T-helper 22 cell (primary cell): Measurements from ENCODE around the gene CPN2.

Source experiments
- DNase-seq: peaks from one replicate; pipeline ENCODE4 v3.0.0-alpha.2; 2020; ENCODE audit warnings: low read depth

CPN2 gene

DNA sequence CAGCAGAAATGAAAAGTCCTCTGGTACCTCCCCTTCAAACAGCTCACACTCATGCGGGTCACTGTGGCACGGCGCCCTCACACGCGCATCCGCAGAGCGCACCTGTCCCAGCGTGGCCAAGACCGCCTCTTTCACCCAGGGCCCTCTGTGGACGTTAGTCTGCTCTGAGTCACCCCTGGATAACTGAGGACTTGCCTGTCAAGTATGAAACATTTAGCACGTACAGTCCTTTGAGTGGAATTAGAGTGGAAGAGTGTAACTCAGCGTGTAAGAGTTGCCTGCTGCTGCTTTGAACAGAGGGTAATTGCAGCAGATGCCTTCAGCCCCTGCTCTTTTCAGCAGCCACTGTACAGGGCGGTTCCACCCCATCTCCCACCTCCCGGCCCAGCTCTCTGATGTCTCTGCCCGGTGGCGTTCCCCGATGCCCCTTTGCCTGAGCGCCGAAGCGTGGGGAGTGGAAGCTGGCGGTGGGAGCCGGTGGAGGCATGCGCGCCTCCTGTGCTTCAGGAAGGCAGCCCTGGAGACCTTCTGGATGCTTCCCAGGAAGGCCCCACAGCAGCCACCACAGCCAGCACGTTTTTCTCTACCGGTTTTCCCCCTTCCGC is 23.0 kb downstream of the CPN2 start:
- DNase-seq, result peak; percentile 24

DNA sequence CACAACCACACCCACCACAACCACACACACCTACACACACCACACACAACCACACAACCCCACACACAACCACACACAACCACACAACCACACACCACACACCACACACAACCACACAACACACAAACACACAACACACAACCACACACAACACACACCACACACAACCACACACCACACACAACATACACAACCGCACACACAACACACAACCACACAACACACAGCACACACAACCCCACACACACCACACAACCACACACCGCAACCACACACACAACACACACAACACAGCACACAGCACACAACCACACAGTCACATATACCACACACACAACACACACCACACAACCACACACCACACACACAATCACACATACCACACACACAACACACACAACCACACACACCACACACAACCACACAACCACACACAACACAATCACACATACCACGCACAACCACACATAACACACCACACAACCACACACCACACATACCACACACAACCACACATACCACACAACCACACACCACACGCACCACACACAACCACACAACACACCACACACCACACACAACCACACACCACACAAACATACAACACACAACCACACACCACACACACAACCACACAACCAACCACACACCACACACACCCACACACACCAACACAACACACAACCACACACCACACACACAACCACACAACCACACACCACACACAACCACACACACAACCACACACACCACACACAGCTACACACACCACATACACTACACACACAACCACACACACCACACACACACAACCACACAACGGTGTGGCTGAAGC is 23.7 kb downstream of the CPN2 start:
- no peak for DNase-seq

DNA sequence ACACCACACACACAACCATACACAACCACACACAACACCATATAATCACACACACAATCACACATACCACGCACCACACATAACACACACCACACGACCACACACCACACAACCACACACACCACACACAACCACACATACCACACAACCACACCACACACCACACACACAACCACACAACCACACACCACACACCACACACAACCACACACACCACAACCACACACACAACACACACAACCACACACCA is 24.2 kb downstream of the CPN2 start:
- DNase-seq, result no peak

DNA sequence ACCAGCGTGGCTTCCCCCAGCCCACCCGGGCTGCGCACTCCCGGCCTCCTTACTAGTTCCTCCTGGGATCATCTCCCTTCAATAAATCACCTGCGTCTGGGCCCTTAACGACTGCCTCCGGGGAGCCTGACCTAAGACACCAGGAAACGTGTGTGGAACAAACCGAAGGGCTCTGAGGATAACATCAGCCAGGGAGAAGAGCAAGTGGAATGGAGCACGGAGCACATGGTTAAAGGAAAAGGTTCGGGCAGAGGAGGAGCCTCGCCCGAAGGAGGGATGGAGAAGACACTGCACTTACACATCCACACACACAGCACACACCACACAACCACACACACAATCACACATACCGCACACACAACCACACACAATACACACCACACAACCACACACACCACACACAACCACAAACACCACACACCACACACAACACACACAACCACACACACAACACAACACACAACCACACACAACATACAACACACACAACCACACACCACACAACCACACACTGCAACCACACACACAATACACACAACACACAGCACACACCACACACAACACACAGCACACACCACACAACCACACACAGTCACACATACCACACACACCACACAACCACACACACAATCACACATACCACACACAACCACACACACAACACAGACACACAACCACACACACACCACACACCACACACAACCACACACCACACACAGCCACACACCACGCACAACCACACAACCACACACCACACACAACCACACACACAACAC is 24.7 kb downstream of the CPN2 start:
- no peak for DNase-seq

DNA sequence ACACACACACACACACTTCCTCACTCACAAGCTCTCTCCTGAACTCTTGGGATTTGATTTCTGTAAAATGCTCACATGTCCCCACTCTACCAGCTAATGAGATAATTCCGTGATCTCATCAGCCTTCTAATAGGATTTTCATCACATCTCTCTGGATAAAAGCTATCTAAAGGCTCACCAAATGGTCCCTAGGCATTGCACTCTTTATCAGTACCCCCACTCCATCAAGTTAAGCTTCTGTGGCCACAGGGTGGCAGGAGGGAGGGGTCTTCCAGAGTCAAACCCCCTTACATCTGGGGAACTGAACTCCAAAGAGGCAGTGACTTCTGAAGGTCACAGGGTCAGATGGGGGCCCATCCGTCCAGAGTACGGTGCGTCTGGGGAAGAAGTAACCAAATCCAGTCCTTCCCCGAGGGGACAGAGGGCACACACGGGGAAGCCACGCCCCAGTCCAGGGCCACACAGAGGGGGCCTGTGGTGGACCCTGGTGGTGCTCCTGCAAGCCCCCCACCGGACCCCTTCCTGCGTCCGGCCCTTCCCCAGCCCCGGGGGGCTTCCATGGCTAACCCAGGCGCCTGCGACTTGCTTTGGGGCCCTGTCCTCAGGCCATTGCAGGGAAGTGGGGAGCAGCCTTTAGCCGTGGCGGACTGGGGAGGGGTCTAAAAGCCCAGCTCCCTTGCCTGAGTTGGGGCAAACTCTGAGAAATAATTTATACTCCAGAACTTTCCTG is 25.5 kb downstream of the CPN2 start:
- no peak for DNase-seq

DNA sequence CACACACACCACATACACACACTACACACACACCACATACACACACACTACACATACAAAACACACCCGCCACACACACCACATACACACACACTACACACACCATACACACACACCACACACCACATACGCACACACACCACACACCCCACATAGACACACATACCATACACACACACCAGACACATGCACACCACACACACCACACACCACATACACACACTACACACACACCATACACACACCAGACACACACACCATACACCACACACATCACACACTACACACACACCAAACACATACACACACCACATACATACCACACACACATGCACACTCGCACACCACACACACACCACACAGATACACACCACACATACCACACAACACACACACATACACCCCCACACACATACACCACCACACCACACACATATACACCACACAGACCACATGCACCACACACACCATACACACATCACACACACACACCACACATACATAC is 26.3 kb downstream of the CPN2 start:
- no peak for DNase-seq

DNA sequence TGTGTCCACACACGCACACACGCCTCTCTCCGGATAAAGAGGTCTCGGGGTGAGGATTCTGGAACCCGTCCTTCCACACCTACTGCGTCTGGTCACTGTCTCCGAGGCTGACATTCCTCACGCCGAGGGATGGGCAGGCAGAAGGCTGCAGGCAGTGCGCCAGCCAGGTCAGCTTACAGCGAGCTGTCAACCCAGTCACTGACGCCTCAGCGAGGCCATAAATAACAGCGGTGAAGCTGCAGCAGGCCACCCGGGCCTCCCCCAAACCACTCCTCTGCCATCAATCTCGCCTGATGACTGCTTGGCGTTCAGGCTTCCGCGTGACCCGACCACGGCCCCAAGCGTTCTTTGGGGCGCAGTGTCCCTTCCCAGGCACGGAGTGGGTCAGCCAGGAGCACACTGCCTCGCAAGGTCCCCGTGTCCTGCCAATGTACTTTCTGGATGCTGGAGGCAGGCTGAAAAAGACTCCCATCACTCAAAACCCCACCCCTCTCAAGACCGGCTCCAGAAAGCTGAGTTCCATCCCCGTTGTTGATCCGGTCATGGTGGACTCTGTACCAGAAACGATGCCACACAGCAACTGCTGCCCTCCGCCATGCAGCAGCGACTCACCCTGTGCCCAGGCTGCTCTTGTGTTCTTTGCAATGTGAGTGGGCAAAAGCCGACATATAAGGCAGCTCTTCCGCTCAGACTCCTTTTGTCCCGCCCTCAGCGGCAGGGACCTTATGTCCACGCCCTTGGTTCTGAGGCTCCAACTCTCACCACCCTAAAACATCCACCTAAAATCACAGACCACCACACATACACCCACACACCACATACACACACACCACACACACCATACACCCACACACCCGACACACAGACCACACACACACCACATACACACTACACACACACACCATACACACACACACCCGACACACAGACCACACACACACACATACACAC is 27.1 kb downstream of the CPN2 start:
- DNase-seq, result no peak

DNA sequence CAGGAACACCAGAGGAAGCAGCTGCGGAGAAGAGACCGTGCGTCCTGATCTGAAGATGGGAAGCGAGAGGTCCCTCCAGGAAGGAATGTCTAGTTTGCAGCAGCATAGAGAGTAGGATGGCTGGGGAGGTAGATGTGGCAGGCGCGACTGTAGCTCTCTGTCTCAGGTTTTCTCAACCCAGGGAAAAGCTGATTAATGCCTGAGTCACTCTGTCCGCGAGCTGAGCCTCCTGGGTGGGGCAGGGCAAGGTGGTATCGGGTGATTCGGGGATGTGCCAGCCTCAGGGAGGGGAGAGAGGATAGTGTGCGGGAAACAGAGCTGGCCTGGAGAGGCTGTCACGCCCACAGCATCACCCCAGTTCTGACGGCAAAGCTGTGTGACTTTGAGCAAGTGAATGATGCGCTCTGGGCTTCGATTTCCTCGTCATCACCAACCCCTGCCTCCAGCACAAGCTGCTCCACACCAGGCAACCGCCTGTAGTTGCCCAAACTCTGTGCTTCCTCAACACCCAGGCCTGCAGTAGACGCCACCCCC is 28.4 kb downstream of the CPN2 start:
- DNase-seq, result no peak

DNA sequence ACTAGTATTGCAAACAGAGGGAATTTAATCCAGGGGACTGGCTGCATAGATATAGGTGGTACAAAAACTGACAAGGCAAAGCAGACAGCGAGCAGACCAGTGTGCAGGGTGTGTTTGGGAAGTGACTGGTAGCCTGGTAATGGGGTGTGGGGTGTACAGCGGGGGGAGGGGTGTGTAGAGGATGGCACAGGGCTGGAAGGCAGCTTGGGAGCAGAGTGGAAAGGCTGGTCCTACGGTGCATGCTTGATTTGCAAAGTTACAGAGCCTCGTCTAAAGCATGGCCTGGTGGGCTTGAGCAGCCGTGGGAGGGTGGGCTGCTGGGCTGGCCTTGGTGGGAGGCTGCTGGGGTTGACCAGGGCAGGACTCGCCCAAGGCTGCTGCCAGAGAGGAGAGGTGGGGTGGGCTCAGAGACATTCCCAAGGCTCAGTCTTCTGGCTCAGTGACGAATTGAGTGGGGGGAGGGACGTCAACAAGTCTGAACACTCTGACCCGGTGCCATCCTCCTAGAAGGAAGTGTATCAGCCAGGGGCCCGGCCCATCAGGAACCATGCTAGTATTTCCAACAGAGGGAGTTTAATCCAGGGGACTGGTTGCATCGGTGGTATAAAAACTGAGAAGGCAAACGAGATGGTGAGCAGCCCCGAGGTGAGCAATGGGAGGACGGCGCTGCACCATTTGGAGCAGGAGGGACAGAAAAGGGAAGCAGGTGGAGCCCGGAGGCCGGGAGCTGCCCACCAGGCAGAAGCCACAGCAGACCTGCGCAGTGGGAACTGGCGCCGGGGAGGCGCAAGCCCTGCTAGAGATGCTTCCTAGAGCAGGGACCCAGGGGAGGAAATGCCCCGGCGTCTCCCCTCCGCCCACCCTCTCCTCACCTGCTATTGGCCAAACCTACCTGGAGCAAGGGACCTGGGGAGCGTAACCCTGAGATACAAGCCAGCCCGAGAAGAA is 29.2 kb downstream of the CPN2 start:
- DNase-seq, result no peak

DNA sequence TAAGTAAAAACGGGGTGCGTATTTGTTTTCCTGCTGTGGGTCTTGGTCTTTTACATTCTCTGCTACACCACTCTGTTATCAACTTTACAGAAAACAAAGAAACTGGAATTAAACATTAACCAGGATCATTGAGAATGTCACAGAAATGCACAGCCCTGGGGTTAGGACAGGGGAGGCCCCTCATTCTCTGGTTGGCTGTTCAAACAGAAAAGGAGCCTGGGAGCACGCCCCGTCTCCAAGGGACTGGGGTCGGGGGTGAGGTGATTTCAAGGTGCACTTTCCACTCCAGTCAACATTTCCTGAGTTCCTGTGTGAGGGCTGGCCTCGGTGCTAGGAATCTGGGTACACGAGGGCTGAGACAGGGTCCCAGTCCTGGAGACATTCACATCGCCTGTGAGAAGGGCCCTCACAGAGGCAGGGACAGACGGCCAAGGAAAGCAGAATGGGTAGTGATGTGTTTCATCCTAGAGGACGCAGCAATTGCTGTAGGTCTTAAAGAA is 30.3 kb downstream of the CPN2 start:
- no peak for DNase-seq

DNA sequence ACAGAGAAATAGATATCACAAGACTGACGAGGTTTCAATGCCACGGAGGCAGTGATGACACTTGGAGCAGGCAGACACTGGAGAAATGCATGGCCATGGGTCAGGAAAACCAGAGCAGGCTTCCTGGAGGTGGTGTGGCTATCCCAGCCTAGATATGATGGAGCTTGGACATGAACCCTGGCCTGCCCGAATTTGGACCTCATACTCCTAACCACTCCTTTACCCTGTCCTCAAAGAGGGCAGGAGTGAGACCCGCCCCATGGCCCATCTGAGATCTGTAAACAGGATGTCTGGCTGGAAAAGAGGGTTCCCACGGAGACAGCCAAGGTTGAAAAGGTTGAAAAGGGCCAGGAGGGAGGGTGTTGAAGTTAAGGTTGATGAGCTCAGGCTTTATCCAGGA is 31.0 kb downstream of the CPN2 start:
- DNase-seq, result no peak

DNA sequence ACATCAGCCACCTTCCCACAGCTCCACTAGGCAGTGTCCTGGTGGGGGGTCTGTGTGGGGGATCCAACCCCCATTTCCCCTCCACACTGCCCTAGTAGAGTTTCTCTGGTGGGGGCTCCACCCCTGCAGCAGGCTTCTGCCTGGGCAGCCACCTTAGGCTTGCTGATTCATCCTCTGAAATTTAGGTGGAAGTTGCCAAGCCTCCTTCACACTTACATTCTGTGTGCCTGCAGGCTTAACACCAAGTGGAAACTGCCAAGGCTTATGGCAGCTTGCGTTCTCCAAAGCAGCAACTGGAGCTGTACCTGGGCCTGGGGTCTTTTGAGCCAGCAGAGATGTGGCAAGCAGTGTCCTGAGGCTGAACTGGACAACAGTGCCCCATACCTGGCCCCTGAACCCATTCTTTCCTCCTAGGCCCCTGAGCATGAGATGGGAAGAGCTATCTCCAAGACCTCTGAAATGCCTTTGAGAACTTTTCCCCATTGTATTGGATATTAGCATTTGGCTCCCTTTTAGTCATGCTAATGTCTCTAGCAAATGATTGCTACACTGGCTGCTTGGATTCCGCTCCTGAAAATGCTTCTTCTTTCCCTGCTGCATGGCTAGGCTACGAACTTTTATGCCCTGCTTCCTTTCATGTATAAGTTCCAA is 32.5 kb downstream of the CPN2 start:
- DNase-seq, result no peak

DNA sequence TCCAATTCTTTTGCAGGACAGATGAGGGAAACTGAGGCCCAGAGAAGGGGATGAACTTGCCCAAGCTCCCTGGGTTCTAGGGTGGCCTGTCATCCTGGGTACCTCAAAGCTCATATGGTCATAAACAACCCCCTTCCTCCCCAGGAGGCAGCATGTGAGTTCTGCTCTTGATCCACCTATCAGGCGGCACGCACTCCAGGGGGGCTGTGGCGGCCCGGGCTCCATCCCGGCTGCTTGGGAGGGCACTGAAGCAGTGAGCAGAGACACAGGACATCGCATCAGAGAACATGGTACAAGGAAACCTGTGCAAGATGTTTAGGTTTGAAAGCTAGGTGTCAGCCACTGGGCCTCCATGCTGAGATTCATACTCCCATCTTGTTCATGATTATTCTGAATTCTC is 34.2 kb downstream of the CPN2 start:
- no peak for DNase-seq

DNA sequence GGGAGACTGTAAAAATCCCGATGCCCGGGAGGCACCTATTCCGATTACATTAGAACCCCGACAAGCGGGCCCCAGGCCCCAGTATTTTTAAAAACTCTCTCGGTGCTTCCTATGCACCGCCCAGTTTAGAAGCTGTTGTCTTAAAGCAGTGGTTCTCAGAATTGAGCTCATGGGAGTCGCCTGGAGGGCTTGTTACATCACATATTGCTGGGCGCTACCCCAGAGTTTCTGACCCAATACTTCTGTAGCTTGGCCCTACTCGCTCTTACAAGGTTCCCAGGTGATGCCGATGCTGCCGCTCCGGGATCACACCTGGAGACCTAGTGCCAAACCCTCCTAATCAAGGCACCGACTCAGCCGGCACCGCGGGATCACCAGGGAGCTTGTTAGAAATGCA is 35.2 kb downstream of the CPN2 start:
- DNase-seq, result no peak

DNA sequence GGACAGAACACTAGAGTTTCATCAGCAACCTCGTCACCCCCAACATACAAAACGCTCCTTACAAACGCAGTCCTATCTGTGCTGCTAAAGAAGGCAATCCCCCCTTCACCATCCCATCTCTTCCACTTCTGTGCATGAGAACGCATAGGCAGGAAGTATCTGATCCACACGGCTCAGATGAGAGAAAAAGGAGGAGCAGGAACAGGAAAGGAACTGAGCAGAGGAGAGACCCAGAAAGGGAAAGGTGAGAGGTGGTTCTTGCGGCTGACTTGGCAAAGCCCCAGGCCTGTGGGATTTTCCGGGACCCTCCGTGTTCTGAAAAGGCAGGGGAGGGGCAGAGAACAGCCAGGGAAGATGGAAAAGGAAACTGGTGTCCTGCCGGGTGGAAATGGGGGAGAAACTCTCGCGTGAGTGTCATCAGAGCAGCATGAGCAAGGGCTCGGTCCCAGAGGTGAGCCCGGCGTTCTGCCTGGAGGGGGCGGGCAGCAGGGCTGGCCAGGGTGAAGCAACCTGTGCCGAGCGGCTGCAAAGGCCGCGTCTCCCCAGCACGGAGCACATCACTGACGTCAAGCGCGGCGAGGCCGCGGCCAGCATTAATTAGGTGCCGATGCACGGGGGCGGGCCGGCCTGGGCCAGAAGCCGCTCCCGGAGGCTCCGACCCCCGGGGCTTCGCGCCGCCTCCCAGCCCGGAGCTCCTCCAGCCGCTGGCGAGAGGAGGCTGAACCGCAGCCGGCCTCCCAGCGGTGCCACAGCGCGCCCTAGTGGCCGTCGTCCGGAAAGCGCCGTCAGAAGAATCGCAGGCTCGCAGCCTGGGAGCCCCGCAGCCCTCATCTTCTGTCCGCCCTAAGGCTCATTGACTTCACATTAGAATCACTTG is 35.8 kb downstream of the CPN2 start:
- DNase-seq, result peak; percentile 49

DNA sequence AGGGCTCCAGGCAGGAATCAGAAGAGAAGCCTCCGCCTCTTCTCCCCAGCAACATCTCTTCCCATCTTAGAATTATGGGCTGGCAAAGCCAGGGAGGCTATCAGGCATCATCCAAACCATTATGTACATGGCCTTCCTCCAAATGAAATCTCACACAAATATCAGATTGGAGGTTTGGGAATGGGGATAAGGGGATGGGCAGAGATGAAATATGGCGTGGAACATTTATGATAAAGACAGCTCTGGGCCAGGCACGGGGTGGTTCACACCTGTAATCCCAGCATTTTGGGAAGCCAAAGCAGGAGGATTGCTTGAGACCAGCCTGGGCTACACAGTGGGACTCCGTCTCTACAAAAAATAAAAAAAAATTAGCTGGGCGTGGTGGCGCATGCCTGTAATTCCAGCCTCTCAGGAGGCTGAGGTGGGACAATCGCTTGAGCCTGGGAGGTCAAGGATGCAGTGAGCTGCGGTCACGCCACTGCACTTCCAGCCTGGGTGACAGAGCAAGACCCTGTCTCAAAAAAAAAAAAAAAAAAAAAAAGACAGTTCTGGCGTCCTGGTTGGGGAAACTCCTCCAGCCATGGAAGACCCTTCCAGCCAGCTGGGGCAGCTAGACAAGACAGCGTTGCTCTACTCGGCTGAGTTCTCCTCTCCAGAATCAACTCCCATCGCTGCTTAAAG is 36.6 kb downstream of the CPN2 start:
- DNase-seq, result no peak

DNA sequence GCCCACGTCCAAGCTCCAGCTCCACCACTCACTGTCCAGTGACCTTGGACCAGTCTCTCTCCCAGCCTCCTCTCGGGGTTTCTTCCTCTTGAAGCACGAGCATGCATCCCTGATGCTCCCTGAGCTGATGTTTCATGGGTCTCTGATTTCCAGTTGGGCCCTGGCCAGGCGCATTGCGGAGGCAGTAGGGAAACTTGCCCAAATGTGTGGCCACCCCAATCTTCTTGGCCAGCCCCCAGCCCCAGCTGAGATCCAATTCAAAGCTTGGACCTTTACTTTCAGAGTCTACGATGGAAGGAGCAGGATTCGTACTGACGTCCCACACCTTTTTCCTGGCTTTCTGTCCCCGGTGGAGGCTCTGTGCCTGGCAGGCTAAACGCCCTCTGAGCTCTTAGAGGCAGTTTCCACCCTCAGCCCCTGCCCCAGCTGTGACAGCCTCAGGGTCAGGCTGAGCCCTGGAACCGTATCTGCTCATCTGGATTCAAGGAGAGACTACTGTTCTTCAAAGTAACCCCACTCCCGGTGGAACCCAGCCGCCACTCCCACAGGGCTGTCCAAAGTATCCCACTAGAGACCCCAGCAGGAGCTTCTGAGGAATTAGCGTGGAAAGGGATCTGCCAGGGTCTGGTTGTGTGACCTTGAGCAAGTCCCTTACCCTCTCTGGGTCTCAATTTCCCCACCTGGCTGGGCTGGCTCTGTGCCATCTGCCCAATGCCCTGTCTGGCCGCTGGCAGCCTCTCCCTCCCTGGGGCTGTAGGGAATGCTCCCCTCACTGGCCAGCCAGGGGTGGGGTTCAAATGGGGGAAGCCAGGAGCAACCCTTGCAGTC is 37.4 kb downstream of the CPN2 start:
- DNase-seq, result no peak
